T-helper 2 cell treated with Interferon-gamma antibody and Interleukin-4, amounts not matched to agents 5 μg/mL and 100 μg/mL, for 36 hours (primary cell): ENCODE measurements around the gene NSUN4.

Experiments used
- DNase-seq: peaks from one replicate; pipeline ENCODE4 v3.0.0; 2021; ENCODE audit warnings: low spot score
- H3K27ac Mint-ChIP-seq: one replicate; pipeline ENCODE4 v1.8.0; 2021; ENCODE audit warnings: mild to moderate bottlenecking, mixed read lengths
- H3K27me3 Mint-ChIP-seq: one replicate; pipeline ENCODE4 v1.8.0; 2021; ENCODE audit warnings: low read depth, mixed read lengths
- H3K36me3 Mint-ChIP-seq: one replicate; pipeline ENCODE4 v1.8.0; 2021; ENCODE audit warnings: low read depth, mixed read lengths
- H3K4me1 Mint-ChIP-seq: one replicate; pipeline ENCODE4 v1.8.0; 2021; ENCODE audit warnings: low read depth, mixed read lengths
- H3K4me3 Mint-ChIP-seq: one replicate; pipeline ENCODE4 v1.8.0; 2022; ENCODE audit warnings: mild to moderate bottlenecking, moderate library complexity, mixed read lengths
- H3K9me3 Mint-ChIP-seq: one replicate; pipeline ENCODE4 v1.8.0; 2021; ENCODE audit warnings: mixed read lengths

The NSUN4 gene

GRCh38 chr1:46400421-46400820, 59.8 kb downstream of the NSUN4 start:
- Mint-ChIP-seq H3K4me3 (no peak overlapping the region), H3K9me3 (no peaks in the 10 kb centered on the region)

DNA sequence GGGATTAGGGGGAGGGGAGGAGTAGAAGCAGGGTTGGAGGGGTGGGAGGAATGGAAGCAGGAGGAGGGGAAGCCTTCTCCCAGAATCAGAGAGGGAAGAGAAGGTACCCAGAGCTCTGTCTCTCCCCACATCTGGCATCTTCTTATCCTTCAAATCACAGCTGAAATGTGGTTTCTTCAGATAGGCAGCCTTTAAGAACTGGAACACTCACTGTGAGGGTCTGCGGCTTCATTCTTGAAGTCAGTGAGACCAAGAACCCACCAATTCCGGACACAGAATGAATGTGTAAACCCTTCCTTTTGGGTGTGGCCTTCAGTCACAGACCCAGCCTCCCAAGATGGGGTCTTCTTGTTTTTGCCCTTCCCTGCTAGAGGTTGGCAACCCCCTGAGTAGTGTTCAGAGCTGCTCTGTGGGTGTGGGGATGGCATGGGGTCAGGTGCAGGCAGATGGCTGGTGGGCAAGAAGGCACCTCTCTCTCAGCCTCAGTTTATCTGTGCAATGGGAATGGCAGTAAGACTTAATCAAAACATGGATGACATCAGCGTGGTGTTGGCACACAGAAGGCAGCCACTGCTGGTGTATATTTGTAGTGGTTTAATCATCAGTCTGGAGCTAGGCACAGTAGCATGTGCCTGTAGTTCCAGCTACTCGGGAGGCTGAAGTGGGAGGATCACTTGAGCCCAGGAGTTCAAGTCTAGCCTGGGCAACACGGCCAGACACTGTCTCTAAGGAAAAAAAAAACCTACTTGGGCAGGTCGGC, 60.7 kb downstream of the NSUN4 start:
- no peak overlapping the region for H3K4me3 Mint-ChIP-seq
- H3K27ac Mint-ChIP-seq, result no peak overlapping the region
- peaks cover 5% of the 10 kb centered on the region for H3K27me3 Mint-ChIP-seq
- no peaks in the 10 kb centered on the region for H3K4me1 Mint-ChIP-seq
- no peaks in the 10 kb centered on the region for H3K9me3 Mint-ChIP-seq
- DNase-seq, result no peak
- H3K36me3 Mint-ChIP-seq, result no peaks in the 10 kb centered on the region

More at GRCh38 chr1:46400421-46400820, 59.8 kb downstream of the NSUN4 start:
- Mint-ChIP-seq H3K4me1 (no peaks in the 10 kb centered on the region), H3K27ac (no peak overlapping the region), H3K36me3 (no peaks in the 10 kb centered on the region), H3K27me3 (peaks cover 14% of the 10 kb centered on the region)
- no peak for DNase-seq

DNA sequence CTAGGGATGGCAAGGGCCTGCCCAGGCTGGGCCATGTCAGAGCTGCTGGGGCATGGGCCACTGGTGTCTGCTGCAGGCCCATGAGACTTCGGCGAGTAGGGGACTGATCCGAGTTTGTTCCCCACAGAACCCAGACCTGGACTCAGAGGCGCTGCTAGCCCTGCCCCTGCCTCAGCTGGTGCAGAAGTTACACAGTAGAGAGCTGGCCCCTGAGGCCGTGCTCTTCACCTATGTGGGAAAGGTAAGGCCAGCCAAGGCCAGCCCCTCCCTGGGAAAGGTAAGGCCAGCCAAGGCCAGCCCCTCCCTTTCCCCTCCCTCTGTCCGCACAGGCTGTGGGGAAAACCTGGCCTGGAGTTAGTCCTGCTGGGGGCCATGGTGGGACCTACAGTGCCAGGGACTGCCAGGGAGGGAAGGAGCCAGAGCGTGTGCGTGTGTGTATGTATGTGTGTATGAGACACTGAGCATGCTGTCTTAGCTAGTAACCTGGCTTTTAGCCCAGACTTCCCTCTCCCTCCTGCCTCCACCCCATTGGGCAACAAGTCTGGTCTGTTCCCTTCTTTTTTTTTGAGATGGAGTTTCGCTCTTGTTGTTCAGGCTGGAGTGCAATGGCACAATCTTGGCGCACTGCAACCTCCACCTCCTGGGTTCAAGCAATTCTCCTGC, 61.5 kb downstream of the NSUN4 start:
- Mint-ChIP-seq H3K36me3 (no peaks in the 10 kb centered on the region), H3K9me3 (no peaks in the 10 kb centered on the region), H3K27ac (no peak overlapping the region), H3K4me3 (no peak overlapping the region), H3K4me1 (no peaks in the 10 kb centered on the region), H3K27me3 (peaks cover 5% of the 10 kb centered on the region)
- DNase-seq, result no peak

DNA sequence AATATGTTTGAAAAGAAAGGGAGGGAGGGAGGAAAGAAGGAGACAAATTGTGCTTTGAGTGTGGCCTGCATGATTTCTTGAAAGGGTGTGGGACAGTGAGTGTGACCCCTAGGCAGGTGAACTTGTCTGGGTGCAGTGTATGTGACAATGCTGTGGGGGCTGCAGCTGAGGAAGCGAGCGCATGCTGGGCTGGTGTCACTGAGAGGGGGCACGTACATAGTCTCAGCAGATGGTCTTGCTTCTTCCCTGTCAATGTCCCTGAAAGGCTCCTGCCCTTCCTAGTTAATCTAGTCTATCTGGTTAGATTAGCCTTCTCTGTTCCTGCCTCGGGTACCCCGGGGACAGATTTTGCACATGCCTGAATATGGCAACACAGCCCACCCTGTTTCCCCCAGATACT, 63.3 kb downstream of the NSUN4 start:
- H3K4me1 Mint-ChIP-seq, result no peaks in the 10 kb centered on the region
- no peaks in the 10 kb centered on the region for H3K9me3 Mint-ChIP-seq
- DNase-seq, result no peak
- H3K27ac Mint-ChIP-seq, result no peak overlapping the region
- H3K36me3 Mint-ChIP-seq, result no peaks in the 10 kb centered on the region
- H3K4me3 Mint-ChIP-seq, result no peak overlapping the region
- peaks cover 3% of the 10 kb centered on the region for H3K27me3 Mint-ChIP-seq

DNA sequence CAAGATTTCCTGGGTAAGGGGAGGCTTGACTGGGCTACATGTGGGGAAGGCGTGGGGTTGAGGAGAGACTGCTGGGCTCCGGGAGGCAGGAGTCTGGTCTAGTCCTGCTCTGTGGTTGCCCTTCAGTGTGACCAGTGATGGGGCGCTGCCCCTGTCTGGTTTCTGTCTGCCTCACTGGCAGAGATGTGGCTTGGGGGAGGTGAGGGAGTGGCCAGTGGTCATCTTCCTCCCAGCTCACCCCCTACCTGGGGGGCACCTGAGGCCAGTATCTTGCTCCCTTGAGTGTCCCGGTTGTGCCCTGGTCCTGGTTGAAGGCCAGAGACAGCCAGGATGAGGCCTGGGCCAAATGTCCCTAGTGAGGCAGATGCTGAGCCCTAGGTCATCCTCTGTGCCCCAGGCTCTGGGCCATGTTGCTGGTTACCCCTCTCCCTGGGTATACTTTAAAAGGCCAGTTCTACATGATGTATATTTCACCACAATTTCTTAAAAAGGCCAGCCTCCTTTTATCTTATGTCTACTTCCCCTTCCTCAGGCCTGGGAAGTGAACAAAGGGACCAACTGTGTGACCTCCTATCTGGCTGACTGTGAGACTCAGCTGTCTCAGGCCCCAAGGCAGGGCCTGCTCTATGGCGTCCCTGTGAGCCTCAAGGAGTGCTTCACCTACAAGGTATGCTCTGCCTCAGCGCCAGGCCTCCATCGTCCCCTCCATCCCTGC, 64.0 kb downstream of the NSUN4 start:
- no peak overlapping the region for H3K4me3 Mint-ChIP-seq
- no peak for DNase-seq
- H3K36me3 Mint-ChIP-seq, result no peaks in the 10 kb centered on the region
- no peaks in the 10 kb centered on the region for H3K4me1 Mint-ChIP-seq
- H3K27ac Mint-ChIP-seq, result no peak overlapping the region
- H3K27me3 Mint-ChIP-seq, result peaks cover 3% of the 10 kb centered on the region
- H3K9me3 Mint-ChIP-seq, result no peaks in the 10 kb centered on the region

GRCh38 chr1:46405197-46405555, 64.6 kb downstream of the NSUN4 start:
- H3K9me3 Mint-ChIP-seq, result no peaks in the 10 kb centered on the region
- H3K4me1 Mint-ChIP-seq, result no peaks in the 10 kb centered on the region

DNA sequence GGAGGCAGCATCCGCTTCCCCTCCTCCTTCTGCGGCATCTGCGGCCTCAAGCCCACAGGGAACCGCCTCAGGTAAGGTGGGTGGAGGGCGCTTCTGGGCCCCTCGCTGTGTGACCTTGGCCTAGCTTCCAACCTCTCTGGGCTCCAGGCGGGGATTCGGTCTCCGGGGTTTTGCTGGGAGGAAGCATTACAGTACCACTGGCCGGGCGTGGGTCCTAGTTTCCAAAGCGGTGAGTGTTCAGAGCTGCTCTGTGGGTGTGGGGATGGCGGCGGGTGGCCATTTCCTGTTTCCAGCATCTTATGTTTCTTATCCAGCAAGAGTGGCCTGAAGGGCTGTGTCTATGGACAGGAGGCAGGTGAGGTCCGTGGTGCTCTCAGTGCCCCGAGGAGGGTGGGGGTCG, 65.1 kb downstream of the NSUN4 start:
- Mint-ChIP-seq H3K9me3 (no peaks in the 10 kb centered on the region), H3K36me3 (no peaks in the 10 kb centered on the region), H3K27ac (no peak overlapping the region), H3K4me1 (no peaks in the 10 kb centered on the region), H3K27me3 (no peaks in the 10 kb centered on the region), H3K4me3 (no peak overlapping the region)
- DNase-seq, result no peak

More at GRCh38 chr1:46405197-46405555, 64.6 kb downstream of the NSUN4 start:
- no peaks in the 10 kb centered on the region for H3K36me3 Mint-ChIP-seq
- no peak overlapping the region for H3K4me3 Mint-ChIP-seq
- H3K27ac Mint-ChIP-seq, result no peak overlapping the region
- no peak for DNase-seq
- no peaks in the 10 kb centered on the region for H3K27me3 Mint-ChIP-seq

DNA sequence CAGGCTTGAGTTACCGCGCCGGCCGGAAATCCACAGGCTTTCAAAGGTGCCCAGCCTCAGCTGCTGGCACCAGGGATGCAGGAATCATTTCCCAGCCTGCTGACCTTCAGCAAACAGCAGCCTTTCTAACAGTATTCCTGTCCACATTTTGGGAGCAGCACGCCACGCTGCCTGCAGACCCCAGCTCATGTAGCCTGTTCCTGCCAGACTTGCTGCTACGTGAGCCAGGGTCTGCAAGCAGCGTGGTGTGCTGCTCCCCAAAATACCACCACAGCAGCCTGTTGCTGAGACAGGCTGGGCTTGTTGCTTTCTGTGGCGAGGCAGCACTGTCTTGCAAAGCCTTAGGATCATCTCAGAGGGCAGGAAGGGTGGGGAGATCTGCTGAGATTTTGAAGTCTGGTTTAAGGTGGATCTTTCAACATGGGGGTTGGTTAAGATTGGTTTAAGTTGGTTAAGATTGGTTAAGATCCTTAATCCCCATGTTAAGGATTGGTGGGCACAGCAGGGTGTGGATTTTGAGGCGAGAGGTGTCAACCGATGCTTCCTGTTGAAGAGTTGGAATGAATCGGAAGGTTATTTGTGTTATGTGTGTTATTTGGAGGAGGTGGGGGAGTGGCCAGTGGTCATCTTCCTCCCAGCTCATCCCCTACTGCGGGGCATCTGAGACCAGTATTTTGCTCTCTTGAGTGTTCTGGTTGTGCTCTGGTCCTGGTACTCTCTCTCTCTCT, 66.4 kb downstream of the NSUN4 start:
- no peak for DNase-seq
- Mint-ChIP-seq H3K9me3 (no peaks in the 10 kb centered on the region), H3K4me1 (no peaks in the 10 kb centered on the region), H3K27me3 (no peaks in the 10 kb centered on the region), H3K27ac (no peak overlapping the region), H3K36me3 (no peaks in the 10 kb centered on the region), H3K4me3 (no peak overlapping the region)

GRCh38 chr1:46407636-46408035, 67.0 kb downstream of the NSUN4 start:
- Mint-ChIP-seq H3K4me1 (no peaks in the 10 kb centered on the region), H3K27me3 (no peaks in the 10 kb centered on the region), H3K36me3 (no peaks in the 10 kb centered on the region), H3K27ac (no peak overlapping the region), H3K4me3 (no peak overlapping the region), H3K9me3 (no peaks in the 10 kb centered on the region)
- DNase-seq, result no peak

DNA sequence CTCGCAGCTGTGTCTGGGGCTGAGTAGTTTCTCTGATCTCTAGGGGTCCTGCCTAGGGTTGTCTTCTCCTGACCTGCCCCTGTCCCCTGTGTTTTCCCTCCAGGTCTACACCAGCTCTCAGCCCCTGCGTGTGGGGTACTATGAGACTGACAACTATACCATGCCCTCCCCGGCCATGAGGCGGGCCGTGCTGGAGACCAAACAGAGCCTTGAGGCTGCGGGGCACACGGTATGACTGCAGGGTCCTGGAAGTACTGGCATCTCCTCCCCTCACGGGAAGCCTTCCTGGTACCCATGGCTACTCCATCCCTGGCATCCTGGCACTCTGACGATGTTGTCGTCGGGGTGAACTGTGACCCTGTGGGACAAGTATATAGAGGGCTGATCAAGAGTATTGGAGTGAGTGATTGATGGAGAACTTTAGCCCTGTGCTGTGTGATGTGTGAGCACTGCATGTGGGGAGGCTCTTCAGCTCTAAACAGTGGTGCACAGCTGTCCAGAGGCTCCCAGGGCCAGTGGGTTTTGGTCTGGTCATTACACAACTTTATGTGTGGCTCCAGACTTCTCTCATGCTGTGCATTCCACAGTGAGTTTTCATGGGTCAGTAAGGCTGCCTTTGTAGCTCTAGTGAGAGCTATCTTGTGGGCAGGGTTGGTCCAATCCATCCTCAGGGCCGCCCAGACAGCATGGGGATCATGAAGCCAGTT, 67.9 kb downstream of the NSUN4 start:
- no peak overlapping the region for H3K4me3 Mint-ChIP-seq
- H3K36me3 Mint-ChIP-seq, result no peaks in the 10 kb centered on the region
- H3K27me3 Mint-ChIP-seq, result no peaks in the 10 kb centered on the region
- no peak for DNase-seq
- H3K27ac Mint-ChIP-seq, result no peak overlapping the region
- no peaks in the 10 kb centered on the region for H3K9me3 Mint-ChIP-seq
- no peaks in the 10 kb centered on the region for H3K4me1 Mint-ChIP-seq

DNA sequence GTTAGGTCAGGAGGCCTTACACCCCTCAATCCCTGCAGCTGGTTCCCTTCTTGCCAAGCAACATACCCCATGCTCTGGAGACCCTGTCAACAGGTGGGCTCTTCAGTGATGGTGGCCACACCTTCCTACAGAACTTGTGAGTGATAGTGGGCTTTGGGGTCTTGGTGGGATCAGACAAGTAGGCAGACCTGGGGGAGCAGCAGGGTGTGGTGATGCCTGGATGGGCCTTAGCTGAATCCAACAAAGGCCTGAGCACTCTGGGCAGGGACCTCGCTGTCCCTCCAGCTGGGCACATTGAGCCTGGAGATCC, 68.4 kb downstream of the NSUN4 start:
- H3K4me1 Mint-ChIP-seq, result no peaks in the 10 kb centered on the region
- DNase-seq, result no peak
- H3K9me3 Mint-ChIP-seq, result no peaks in the 10 kb centered on the region
- no peaks in the 10 kb centered on the region for H3K27me3 Mint-ChIP-seq
- no peaks in the 10 kb centered on the region for H3K36me3 Mint-ChIP-seq
- H3K27ac Mint-ChIP-seq, result no peak overlapping the region
- H3K4me3 Mint-ChIP-seq, result no peak overlapping the region

- Mint-ChIP-seq H3K36me3 (no peaks in the 10 kb centered on the region), H3K27me3 (no peaks in the 10 kb centered on the region), H3K4me3 (no peak overlapping the region), H3K9me3 (no peaks in the 10 kb centered on the region), H3K4me1 (no peaks in the 10 kb centered on the region), H3K27ac (no peak overlapping the region)
- DNase-seq, result no peak
Measured at GRCh38 chr1:46410156-46411009, 69.8 kb downstream of the NSUN4 start.

- Mint-ChIP-seq H3K9me3 (no peaks in the 10 kb centered on the region), H3K4me3 (no peak overlapping the region), H3K27ac (no peak overlapping the region), H3K27me3 (no peaks in the 10 kb centered on the region), H3K4me1 (no peaks in the 10 kb centered on the region), H3K36me3 (no peaks in the 10 kb centered on the region)
- DNase-seq, result no peak
Measured at GRCh38 chr1:46411010-46411405, 70.4 kb downstream of the NSUN4 start.
